Parathyroid adenoma (tissue), 2 donors: ENCODE data around the gene FCGR1A.
A peak's percentile ranks its signal among the peaks of the same experiment; 100 is the strongest.
"Not testable (repeated sequence)": the region's sequence is repeated elsewhere in the genome, so short reads cannot be mapped to it uniquely, and the experiment has no call there.

ENCODE experiments used
- H2AFZ ChIP-seq: fragments of 300-600 bp; sonication (generic); one replicate; pipeline ENCODE4 v1.7.0; 2017; ENCODE audit warnings: antibody characterized with exemption, mild to moderate bottlenecking
- H3K27ac ChIP-seq: fragments of 300-600 bp; sonication (generic); one replicate; pipeline ENCODE4 v1.7.0; 2017
- H3K27me3 ChIP-seq: fragments of 300-600 bp; sonication (generic); one replicate; pipeline ENCODE4 v1.7.0; 2017; ENCODE audit warnings: low read length; ENCODE audit not compliant: control insufficient read depth, insufficient read depth
- H3K36me3 ChIP-seq: fragments of 300-600 bp; sonication (generic); one replicate; pipeline ENCODE4 v1.7.0; 2017; ENCODE audit warnings: low read length; ENCODE audit not compliant: control insufficient read depth, insufficient read depth
- H3K4me1 ChIP-seq: fragments of 300-600 bp; sonication (generic); one replicate; pipeline ENCODE4 v1.7.0; 2017; ENCODE audit warnings: control low read depth
- H3K4me2 ChIP-seq: fragments of 300-600 bp; sonication (generic); one replicate; pipeline ENCODE4 v1.7.0; 2017; ENCODE audit warnings: low read length
- H3K4me3 ChIP-seq: fragments of 300-600 bp; sonication (generic); one replicate; pipeline ENCODE4 v1.7.0; 2017; ENCODE audit warnings: low read depth, low read length
- H3K79me2 ChIP-seq: fragments of 300-600 bp; sonication (generic); one replicate; pipeline ENCODE4 v1.7.0; 2017; ENCODE audit warnings: control low read depth
- H3K9ac ChIP-seq: fragments of 300-600 bp; sonication (generic); one replicate; pipeline ENCODE4 v1.7.0; 2017; ENCODE audit warnings: mild to moderate bottlenecking
- H3K9me3 ChIP-seq: fragments of 300-600 bp; sonication (generic); one replicate; pipeline ENCODE4 v1.7.0; 2017; ENCODE audit warnings: low read length; ENCODE audit not compliant: control insufficient read depth
- donor health status: primary hyperparathyroidism.

Gene FCGR1A

GRCh38 chr1:149810697-149811405 lies 28.4 kb downstream of the FCGR1A start:
- H3K4me3 ChIP-seq, H3K27ac ChIP-seq, H3K4me2 ChIP-seq, H2AFZ ChIP-seq, H3K4me1 ChIP-seq, H3K9ac ChIP-seq, H3K9me3 ChIP-seq, H3K27me3 ChIP-seq, H3K36me3 ChIP-seq, H3K79me2 ChIP-seq: not testable (repeated sequence)

GRCh38 chr1:149811514-149811889 lies 29.0 kb downstream of the FCGR1A start:
- not testable (repeated sequence) for H3K27me3 ChIP-seq, H3K4me2 ChIP-seq, H3K36me3 ChIP-seq, H3K4me1 ChIP-seq, H3K9ac ChIP-seq, H2AFZ ChIP-seq, H3K79me2 ChIP-seq, H3K9me3 ChIP-seq
- peak overlapping the region; percentile 29 for H3K27ac ChIP-seq
- peak overlapping the region; percentile 31 for H3K4me3 ChIP-seq

- not testable (repeated sequence) for H3K27me3 ChIP-seq, H3K9ac ChIP-seq, H3K36me3 ChIP-seq, H3K4me1 ChIP-seq, H3K9me3 ChIP-seq, H3K79me2 ChIP-seq
- peak overlapping the region; percentile 88 for H3K27ac ChIP-seq
- H3K4me2 ChIP-seq: peak overlapping the region; percentile 58
- peak overlapping the region; percentile 69 for H2AFZ ChIP-seq
- peak overlapping the region; percentile 66 for H3K4me3 ChIP-seq
Measured at GRCh38 chr1:149811890-149812829, 29.7 kb downstream of the FCGR1A start.

GRCh38 chr1:149812893-149813801 lies 30.7 kb downstream of the FCGR1A start:
- Histone ChIP-seq H3K4me3 (peak overlapping the region; percentile 2), H3K27ac (peak overlapping the region; percentile 88)
- H3K27me3 ChIP-seq, H3K9ac ChIP-seq, H3K4me2 ChIP-seq, H3K9me3 ChIP-seq, H3K79me2 ChIP-seq, H3K4me1 ChIP-seq, H2AFZ ChIP-seq, H3K36me3 ChIP-seq: not testable (repeated sequence)

DNA sequence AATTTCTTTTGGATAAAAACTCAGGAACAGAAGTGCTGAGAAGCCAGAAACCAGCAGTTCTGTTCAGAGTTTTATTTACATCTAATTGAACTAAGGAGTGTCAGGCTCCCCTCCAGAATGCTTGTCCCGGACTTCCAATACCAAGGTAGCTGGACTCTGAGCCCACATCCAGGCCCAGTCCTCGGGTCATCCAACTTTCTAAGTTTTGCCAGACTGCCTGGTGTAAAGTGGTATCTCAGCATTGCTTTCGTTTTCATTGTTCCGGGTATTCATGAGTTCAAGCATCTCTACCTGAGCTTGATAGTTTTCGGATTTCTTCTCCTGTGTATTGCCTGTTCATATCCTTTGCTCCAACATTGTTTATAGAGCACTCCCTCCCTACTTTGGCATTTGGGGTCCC lies 37.9 kb downstream of the FCGR1A start:
- not testable (repeated sequence) for H3K36me3 ChIP-seq, H3K4me1 ChIP-seq, H3K9me3 ChIP-seq, H3K9ac ChIP-seq, H3K4me2 ChIP-seq, H3K79me2 ChIP-seq, H3K27me3 ChIP-seq, H3K4me3 ChIP-seq, H2AFZ ChIP-seq, H3K27ac ChIP-seq

GRCh38 chr1:149826555-149826954 lies 44.1 kb downstream of the FCGR1A start:
- not testable (repeated sequence) for H3K4me2 ChIP-seq, H2AFZ ChIP-seq, H3K27ac ChIP-seq, H3K9me3 ChIP-seq, H3K4me3 ChIP-seq, H3K9ac ChIP-seq, H3K79me2 ChIP-seq, H3K4me1 ChIP-seq, H3K27me3 ChIP-seq, H3K36me3 ChIP-seq

GRCh38 chr1:149831764-149832315 lies 49.3 kb downstream of the FCGR1A start:
- H3K27me3 ChIP-seq, H3K4me3 ChIP-seq, H3K79me2 ChIP-seq, H3K9me3 ChIP-seq, H3K9ac ChIP-seq, H3K4me2 ChIP-seq, H3K36me3 ChIP-seq, H2AFZ ChIP-seq, H3K4me1 ChIP-seq, H3K27ac ChIP-seq: not testable (repeated sequence)

DNA sequence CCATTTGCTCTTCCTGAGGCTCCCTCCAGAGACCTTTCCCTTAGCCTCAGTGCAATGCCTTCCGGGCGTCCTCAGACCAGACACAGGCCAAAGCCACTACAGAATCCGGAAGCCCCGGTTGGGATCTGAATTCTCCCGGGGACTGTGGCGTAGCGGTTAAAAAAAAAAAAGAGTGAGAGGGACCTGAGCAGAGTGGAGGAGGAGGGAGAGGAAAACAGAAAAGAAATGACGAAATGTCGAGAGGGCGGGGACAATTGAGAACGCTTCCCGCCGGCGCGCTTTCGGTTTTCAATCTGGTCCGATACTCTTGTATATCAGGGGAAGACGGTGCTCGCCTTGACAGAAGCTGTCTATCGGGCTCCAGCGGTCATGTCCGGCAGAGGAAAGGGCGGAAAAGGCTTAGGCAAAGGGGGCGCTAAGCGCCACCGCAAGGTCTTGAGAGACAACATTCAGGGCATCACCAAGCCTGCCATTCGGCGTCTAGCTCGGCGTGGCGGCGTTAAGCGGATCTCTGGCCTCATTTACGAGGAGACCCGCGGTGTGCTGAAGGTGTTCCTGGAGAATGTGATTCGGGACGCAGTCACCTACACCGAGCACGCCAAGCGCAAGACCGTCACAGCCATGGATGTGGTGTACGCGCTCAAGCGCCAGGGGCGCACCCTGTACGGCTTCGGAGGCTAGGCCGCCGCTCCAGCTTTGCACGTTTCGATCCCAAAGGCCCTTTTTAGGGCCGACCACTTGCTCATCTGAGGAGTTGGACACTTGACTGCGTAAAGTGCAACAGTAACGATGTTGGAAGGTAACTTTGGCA lies 50.0 kb downstream of the FCGR1A start:
- not testable (repeated sequence) for H3K27me3 ChIP-seq, H3K79me2 ChIP-seq, H3K36me3 ChIP-seq, H3K4me1 ChIP-seq, H2AFZ ChIP-seq, H3K4me2 ChIP-seq, H3K9me3 ChIP-seq, H3K4me3 ChIP-seq, H3K9ac ChIP-seq, H3K27ac ChIP-seq

DNA sequence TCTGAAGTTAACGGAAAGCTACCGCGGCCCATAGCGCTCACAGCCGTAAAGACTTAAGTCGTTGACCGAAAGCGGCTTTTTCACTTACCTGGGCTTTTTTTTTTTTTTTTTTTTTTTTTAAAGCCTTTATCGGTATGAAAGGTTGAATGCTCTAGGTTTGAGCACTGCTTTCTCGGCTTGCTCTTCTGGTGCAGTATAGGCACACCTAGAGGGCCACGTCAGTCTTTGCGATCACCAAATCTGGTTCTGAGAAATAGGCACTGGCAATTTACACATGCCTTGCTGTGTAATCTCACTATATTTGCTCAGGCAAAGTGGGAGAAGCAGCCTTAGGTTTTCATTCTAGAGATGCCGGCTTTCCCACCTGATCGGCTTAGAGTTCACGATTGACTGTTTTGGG lies 50.6 kb downstream of the FCGR1A start:
- H3K27ac ChIP-seq, H3K4me3 ChIP-seq, H3K4me1 ChIP-seq: not testable (repeated sequence)

GRCh38 chr1:149841149-149841548 lies 58.7 kb downstream of the FCGR1A start:
- not testable (repeated sequence) for H3K9me3 ChIP-seq, H3K4me3 ChIP-seq, H3K4me2 ChIP-seq, H2AFZ ChIP-seq, H3K36me3 ChIP-seq, H3K79me2 ChIP-seq, H3K27me3 ChIP-seq, H3K9ac ChIP-seq, H3K4me1 ChIP-seq, H3K27ac ChIP-seq

More for the DNA sequence above, 50.6 kb downstream of the FCGR1A start:
- H2AFZ ChIP-seq, H3K9me3 ChIP-seq, H3K27me3 ChIP-seq, H3K9ac ChIP-seq, H3K79me2 ChIP-seq, H3K4me2 ChIP-seq, H3K36me3 ChIP-seq: not testable (repeated sequence)
